GM23338 (cell line): ENCODE data around the gene IGSF5. TPM values are rescaled to one million over a fixed set of nuclear protein-coding genes. Genes with fewer than 3 reads are reported as not detected.
"Not testable (repeated sequence)": the region's sequence is repeated elsewhere in the genome, so short reads cannot be mapped to it uniquely, and the experiment has no call there.

ENCODE experiments used
- ATAC-seq: fragments of 200-7000 bp; cut with Tn5 transposase; 3 replicates; pipeline ENCODE4 v1.9.1; 2020
- DNase-seq: peaks from one replicate; pipeline ENCODE4 v3.0.0-alpha.2; 2015; ENCODE audit warnings: low spot score
- H2AFZ ChIP-seq: fragments of 200-600 bp; sonication (generic); 2 replicates; pipeline ENCODE4 v1.8.0; 2016; ENCODE audit warnings: antibody characterized with exemption, mild to moderate bottlenecking, moderate library complexity
- H3F3A ChIP-seq: fragments of 200-600 bp; sonication (generic); replicated peaks from 2 replicates; pipeline ENCODE4 v1.8.0; 2017; ENCODE audit warnings: antibody characterized with exemption, mixed run types, low read depth
- H3K27ac ChIP-seq: fragments of 200-600 bp; sonication (generic); 2 replicates; pipeline ENCODE4 v1.6.1; 2016; ENCODE audit warnings: low read depth
- H3K27me3 ChIP-seq: fragments of 200-600 bp; sonication (generic); 2 replicates; pipeline ENCODE4 v1.8.0; 2016; ENCODE audit warnings: mild to moderate bottlenecking, mixed run types, moderate library complexity; ENCODE audit not compliant: insufficient read depth
- H3K36me3 ChIP-seq: fragments of 200-600 bp; sonication (generic); 2 replicates; pipeline ENCODE4 v1.8.0; 2016; ENCODE audit warnings: mild to moderate bottlenecking; ENCODE audit not compliant: insufficient read depth
- H3K4me1 ChIP-seq: fragments of 200-600 bp; sonication (generic); 2 replicates; pipeline ENCODE4 v1.8.0; 2016; ENCODE audit warnings: mild to moderate bottlenecking, moderate library complexity; ENCODE audit not compliant: insufficient read depth
- H3K4me2 ChIP-seq: fragments of 200-600 bp; sonication (generic); 2 replicates; pipeline ENCODE4 v1.7.1; 2017; ENCODE audit warnings: mixed run types
- H3K4me3 ChIP-seq: fragments of 200-600 bp; sonication (generic); 2 replicates; pipeline ENCODE4 v1.6.1; 2016; ENCODE audit warnings: mixed run types
- H3K79me2 ChIP-seq: fragments of 200-600 bp; sonication (generic); replicated peaks from 2 replicates; pipeline ENCODE4 v1.8.0; 2017; ENCODE audit warnings: mild to moderate bottlenecking; ENCODE audit not compliant: insufficient read depth
- H3K9me2 ChIP-seq: fragments of 200-600 bp; sonication (generic); 2 replicates; pipeline ENCODE4 v1.8.0; 2017; ENCODE audit not compliant: insufficient read depth
- H4K20me1 ChIP-seq: fragments of 200-600 bp; sonication (generic); replicated peaks from 2 replicates; pipeline ENCODE4 v1.8.0; 2017; ENCODE audit warnings: mild to moderate bottlenecking; ENCODE audit not compliant: insufficient read depth
- H3K27ac Mint-ChIP-seq: 2 replicates; pipeline ENCODE4 v1.8.0; 2020; ENCODE audit warnings: inconsistent platforms, mild to moderate bottlenecking, moderate library complexity, mixed read lengths
- H3K27me3 Mint-ChIP-seq: 3 replicates; pipeline ENCODE4 v1.8.0; 2022; ENCODE audit warnings: low read depth, mild to moderate bottlenecking, moderate library complexity, mixed read lengths, inconsistent platforms; ENCODE audit not compliant: insufficient read depth, poor library complexity
- H3K36me3 Mint-ChIP-seq: 3 replicates; pipeline ENCODE4 v1.8.0; 2021; ENCODE audit warnings: low read depth, mild to moderate bottlenecking, inconsistent platforms, moderate library complexity, mixed read lengths
- H3K4me1 Mint-ChIP-seq: 3 replicates; pipeline ENCODE4 v1.8.0; 2020; ENCODE audit warnings: mild to moderate bottlenecking, inconsistent platforms, mixed read lengths
- H3K4me3 Mint-ChIP-seq: 3 replicates; pipeline ENCODE4 v1.8.0; 2021; ENCODE audit warnings: moderate library complexity, mild to moderate bottlenecking, inconsistent platforms, mixed read lengths
- H3K9me3 Mint-ChIP-seq: 3 replicates; pipeline ENCODE4 v1.8.0; 2020; ENCODE audit warnings: moderate library complexity, mild to moderate bottlenecking, inconsistent platforms, mixed read lengths
- CREB1 ChIP-seq: fragments of 250-450 bp; sonication (Bioruptor Pico); IDR thresholded peaks from 2 replicates; pipeline ENCODE4 v1.5.0; 2020; ENCODE audit warnings: low read depth, mild to moderate bottlenecking, moderate library complexity
- CTCF ChIP-seq, 2 experiments: fragments of 200-600 bp in 1 of 2; sonication (generic) in 1 of 2; conservative IDR thresholded peaks; 2 replicates each; pipeline versions ENCODE4 v1.5.1 to v1.6.1; 2016 to 2017; ENCODE audit warnings: antibody characterized with exemption in 2 of 2, low read depth in 2 of 2, mild to moderate bottlenecking in 2 of 2, moderate library complexity in 1 of 2
- ETS1 ChIP-seq: IDR thresholded peaks from 2 replicates; pipeline ENCODE4 v1.6.1; 2016; ENCODE audit warnings: antibody characterized with exemption
- JUNB ChIP-seq: IDR thresholded peaks from one replicate; pipeline ENCODE4 v1.6.1; 2016; ENCODE audit warnings: antibody characterized with exemption; ENCODE audit not compliant: unreplicated experiment
- STAT1 ChIP-seq: IDR thresholded peaks from one replicate; pipeline ENCODE4 v1.6.1; 2016; ENCODE audit warnings: antibody characterized with exemption; ENCODE audit not compliant: unreplicated experiment
- ZNF331 ChIP-seq: fragments of 250-450 bp; sonication (Bioruptor Pico); IDR thresholded peaks from 2 replicates; pipeline ENCODE4 v1.5.0; 2020; ENCODE audit warnings: low read depth, mild to moderate bottlenecking, moderate library complexity
- long read RNA-seq: library from polyadenylated mRNA; unstranded; transcript quantifications from one replicate; pipeline ENCODE4 v2.0.0, GENCODE V29; 2020; ENCODE audit not compliant: unreplicated experiment
- polyA plus RNA-seq: library from polyadenylated mRNA; unstranded; fragments of >200 nt; fragmentation: Nextera tagmentation; extraction: Ambion mirVana; gene quantifications from 2 replicates; pipeline ENCODE4 v1.2.1, GENCODE V29; 2016
- total RNA-seq: library from RNA; depleted of rRNA; stranded (reverse); fragments of >200 nt; shearing (Covaris generic); gene quantifications from 2 replicates; pipeline ENCODE4 v1.2.3, GENCODE V29; 2014; rRNA removed
- TF ChIP-seq, protein P1 (sequence below): fragments of 250-450 bp; sonication (Bioruptor Pico); IDR thresholded peaks from 2 replicates; pipeline ENCODE4 v1.5.0; 2020; ENCODE audit warnings: mild to moderate bottlenecking, moderate library complexity

Gene IGSF5
- total RNA-seq (4.2 and 10.1 TPM in 2 replicates), polyA plus RNA-seq (3.8 and 4.4 TPM in 2 replicates)
- long read RNA-seq, partial matches to known transcripts, result 0 of 3 reads
- long read RNA-seq, other reads (novel, unspliced or antisense), result 3 of 3 reads

GRCh38 chr21:39744883-39745282, at the start of gene IGSF5:
Gene IGSF5, plus strand, starts transcription at chr21:39745183. Its CDS starts 327 bp downstream, at chr21:39745510.
- H4K20me1 ChIP-seq, H3K4me3 Mint-ChIP-seq: not testable (repeated sequence)

GRCh38 chr21:39696196-39696595, 48.8 kb upstream of the IGSF5 start:
- peaks cover 5% of the 10 kb centered on the region for H3K36me3 Mint-ChIP-seq
- H3K4me1 Mint-ChIP-seq, result peaks cover 23% of the 10 kb centered on the region
- peaks cover 15% of the 10 kb centered on the region for H3K4me1 ChIP-seq
- no peaks in the 10 kb centered on the region; the same call in 2 of the 3 replicates for H3K9me3 Mint-ChIP-seq
- no peaks in the 10 kb centered on the region for H3K27me3 ChIP-seq
- H3K27ac ChIP-seq, result no peak overlapping the region
- H3K79me2 ChIP-seq, result no peaks in the 10 kb centered on the region
- no peak overlapping the region for H3K4me3 ChIP-seq
- H3K27me3 Mint-ChIP-seq, result peaks cover 5% of the 10 kb centered on the region
- no peak overlapping the region for H3K4me2 ChIP-seq
- H3K36me3 ChIP-seq, result no peaks in the 10 kb centered on the region
- H4K20me1 ChIP-seq, result no peaks in the 10 kb centered on the region
- no peak overlapping the region for H3K4me3 Mint-ChIP-seq
- H2AFZ ChIP-seq, result no peak overlapping the region
- peaks cover 5% of the 10 kb centered on the region; the same call in 1 of the 2 replicates for H3K9me2 ChIP-seq
- H3F3A ChIP-seq, result no peaks in the 10 kb centered on the region
- TF ChIP-seq, protein P1, sequence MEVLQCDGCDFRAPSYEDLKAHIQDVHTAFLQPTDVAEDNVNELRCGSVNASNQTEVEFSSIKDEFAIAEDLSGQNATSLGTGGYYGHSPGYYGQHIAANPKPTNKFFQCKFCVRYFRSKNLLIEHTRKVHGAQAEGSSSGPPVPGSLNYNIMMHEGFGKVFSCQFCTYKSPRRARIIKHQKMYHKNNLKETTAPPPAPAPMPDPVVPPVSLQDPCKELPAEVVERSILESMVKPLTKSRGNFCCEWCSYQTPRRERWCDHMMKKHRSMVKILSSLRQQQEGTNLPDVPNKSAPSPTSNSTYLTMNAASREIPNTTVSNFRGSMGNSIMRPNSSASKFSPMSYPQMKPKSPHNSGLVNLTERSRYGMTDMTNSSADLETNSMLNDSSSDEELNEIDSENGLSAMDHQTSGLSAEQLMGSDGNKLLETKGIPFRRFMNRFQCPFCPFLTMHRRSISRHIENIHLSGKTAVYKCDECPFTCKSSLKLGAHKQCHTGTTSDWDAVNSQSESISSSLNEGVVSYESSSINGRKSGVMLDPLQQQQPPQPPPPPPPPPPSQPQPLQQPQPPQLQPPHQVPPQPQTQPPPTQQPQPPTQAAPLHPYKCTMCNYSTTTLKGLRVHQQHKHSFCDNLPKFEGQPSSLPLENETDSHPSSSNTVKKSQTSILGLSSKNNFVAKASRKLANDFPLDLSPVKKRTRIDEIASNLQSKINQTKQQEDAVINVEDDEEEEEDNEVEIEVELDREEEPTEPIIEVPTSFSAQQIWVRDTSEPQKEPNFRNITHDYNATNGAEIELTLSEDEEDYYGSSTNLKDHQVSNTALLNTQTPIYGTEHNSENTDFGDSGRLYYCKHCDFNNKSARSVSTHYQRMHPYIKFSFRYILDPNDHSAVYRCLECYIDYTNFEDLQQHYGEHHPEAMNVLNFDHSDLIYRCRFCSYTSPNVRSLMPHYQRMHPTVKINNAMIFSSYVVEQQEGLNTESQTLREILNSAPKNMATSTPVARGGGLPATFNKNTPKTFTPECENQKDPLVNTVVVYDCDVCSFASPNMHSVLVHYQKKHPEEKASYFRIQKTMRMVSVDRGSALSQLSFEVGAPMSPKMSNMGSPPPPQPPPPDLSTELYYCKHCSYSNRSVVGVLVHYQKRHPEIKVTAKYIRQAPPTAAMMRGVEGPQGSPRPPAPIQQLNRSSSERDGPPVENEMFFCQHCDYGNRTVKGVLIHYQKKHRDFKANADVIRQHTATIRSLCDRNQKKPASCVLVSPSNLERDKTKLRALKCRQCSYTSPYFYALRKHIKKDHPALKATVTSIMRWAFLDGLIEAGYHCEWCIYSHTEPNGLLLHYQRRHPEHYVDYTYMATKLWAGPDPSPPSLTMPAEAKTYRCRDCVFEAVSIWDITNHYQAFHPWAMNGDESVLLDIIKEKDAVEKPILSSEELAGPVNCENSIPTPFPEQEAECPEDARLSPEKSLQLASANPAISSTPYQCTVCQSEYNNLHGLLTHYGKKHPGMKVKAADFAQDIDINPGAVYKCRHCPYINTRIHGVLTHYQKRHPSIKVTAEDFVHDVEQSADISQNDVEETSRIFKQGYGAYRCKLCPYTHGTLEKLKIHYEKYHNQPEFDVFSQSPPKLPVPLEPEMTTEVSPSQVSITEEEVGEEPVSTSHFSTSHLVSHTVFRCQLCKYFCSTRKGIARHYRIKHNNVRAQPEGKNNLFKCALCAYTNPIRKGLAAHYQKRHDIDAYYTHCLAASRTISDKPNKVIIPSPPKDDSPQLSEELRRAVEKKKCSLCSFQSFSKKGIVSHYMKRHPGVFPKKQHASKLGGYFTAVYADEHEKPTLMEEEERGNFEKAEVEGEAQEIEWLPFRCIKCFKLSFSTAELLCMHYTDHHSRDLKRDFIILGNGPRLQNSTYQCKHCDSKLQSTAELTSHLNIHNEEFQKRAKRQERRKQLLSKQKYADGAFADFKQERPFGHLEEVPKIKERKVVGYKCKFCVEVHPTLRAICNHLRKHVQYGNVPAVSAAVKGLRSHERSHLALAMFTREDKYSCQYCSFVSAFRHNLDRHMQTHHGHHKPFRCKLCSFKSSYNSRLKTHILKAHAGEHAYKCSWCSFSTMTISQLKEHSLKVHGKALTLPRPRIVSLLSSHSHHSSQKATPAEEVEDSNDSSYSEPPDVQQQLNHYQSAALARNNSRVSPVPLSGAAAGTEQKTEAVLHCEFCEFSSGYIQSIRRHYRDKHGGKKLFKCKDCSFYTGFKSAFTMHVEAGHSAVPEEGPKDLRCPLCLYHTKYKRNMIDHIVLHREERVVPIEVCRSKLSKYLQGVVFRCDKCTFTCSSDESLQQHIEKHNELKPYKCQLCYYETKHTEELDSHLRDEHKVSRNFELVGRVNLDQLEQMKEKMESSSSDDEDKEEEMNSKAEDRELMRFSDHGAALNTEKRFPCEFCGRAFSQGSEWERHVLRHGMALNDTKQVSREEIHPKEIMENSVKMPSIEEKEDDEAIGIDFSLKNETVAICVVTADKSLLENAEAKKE (CRISPR knock-in tag), result no peak
- TF ChIP-seq STAT1 (no peak), ETS1 (no peak), CREB1 (CRISPR knock-in tag) (no peak), CTCF (conservative IDR thresholded peaks at IDR 0.05; ENCODE audit: low read depth in 2 of 2) (no peak), ZNF331 (CRISPR knock-in tag) (no peak), JUNB (no peak)
- DNase-seq (no peak), ATAC-seq (no peak)
- H3K27ac Mint-ChIP-seq, result no peak overlapping the region

More at GRCh38 chr21:39744883-39745282, at the start of gene IGSF5:
- not testable (repeated sequence) for H3F3A ChIP-seq, H3K4me3 ChIP-seq, H3K4me2 ChIP-seq, H3K27ac Mint-ChIP-seq, H3K4me1 ChIP-seq, H3K9me2 ChIP-seq, H3K9me3 Mint-ChIP-seq, H3K27me3 ChIP-seq, ATAC-seq, H3K36me3 Mint-ChIP-seq, H2AFZ ChIP-seq, H3K79me2 ChIP-seq, H3K4me1 Mint-ChIP-seq, H3K27ac ChIP-seq, H3K27me3 Mint-ChIP-seq, DNase-seq, H3K36me3 ChIP-seq
